ENCODE data around the gene FAM240B.

Gene FAM240B

GRCh38 chr9:38652044-38652443 is 67.9 kb downstream of the FAM240B start:
- in situ Hi-C loops (cut with HindIII; ENCODE audit: low sequenced_read_pairs), result no loop called here
- DNase-seq (ENCODE audit: low read depth), result no peak
- no peak overlapping the region for H3K4me3 ChIP-seq (ENCODE audit: low read depth, low read length)
- no peak for TF ChIP-seq CTCF (IDR thresholded peaks at IDR 0.05; ENCODE audit: low read depth, low read length, missing control alignments)

GRCh38 chr9:38651400-38652042 is 68.4 kb downstream of the FAM240B start:
- in situ Hi-C loops (cut with HindIII; ENCODE audit: low sequenced_read_pairs), result no loop called here
- no peak overlapping the region for H3K4me3 ChIP-seq (ENCODE audit: low read depth, low read length)
- TF ChIP-seq CTCF (IDR thresholded peaks at IDR 0.05; ENCODE audit: low read depth, low read length, missing control alignments), result no peak
- DNase-seq (ENCODE audit: low read depth), result no peak

- H3K4me3 ChIP-seq (ENCODE audit: low read depth, low read length), result no peak overlapping the region
- in situ Hi-C loops (cut with HindIII; ENCODE audit: low sequenced_read_pairs), result no loop called here
- no peak for DNase-seq (ENCODE audit: low read depth)
- TF ChIP-seq CTCF (IDR thresholded peaks at IDR 0.05; ENCODE audit: low read depth, low read length, missing control alignments), result no peak
These were observed 69.4 kb downstream of the FAM240B start for GRCh38 chr9:38650564-38650963.

GRCh38 chr9:38649731-38650363 is 70.1 kb downstream of the FAM240B start:
- no peak overlapping the region for H3K4me3 ChIP-seq (ENCODE audit: low read depth, low read length)
- in situ Hi-C loops (cut with HindIII; ENCODE audit: low sequenced_read_pairs), result no loop called here
- no peak for TF ChIP-seq CTCF (IDR thresholded peaks at IDR 0.05; ENCODE audit: low read depth, low read length, missing control alignments)
- no peak for DNase-seq (ENCODE audit: low read depth)

- TF ChIP-seq CTCF (IDR thresholded peaks at IDR 0.05; ENCODE audit: low read depth, low read length, missing control alignments), result no peak
- no peak for DNase-seq (ENCODE audit: low read depth)
- H3K4me3 ChIP-seq (ENCODE audit: low read depth, low read length), result no peak overlapping the region
- in situ Hi-C loops (cut with HindIII; ENCODE audit: low sequenced_read_pairs), result no loop called here
These were observed 75.3 kb downstream of the FAM240B start for GRCh38 chr9:38644601-38645000.
